OCI-LY1 (cell line): Measurements from ENCODE around the gene VGLL4.

ENCODE experiments used
- H2AFZ ChIP-seq: fragments of 200-600 bp; sonication (generic), shearing (Covaris generic); 2 replicates; pipeline ENCODE4 v1.6.0; 2014; ENCODE audit warnings: antibody characterized with exemption, mild to moderate bottlenecking, low read length
- H3F3A ChIP-seq: fragments of 200-600 bp; sonication (generic), shearing (Covaris generic); 2 replicates; pipeline ENCODE4 v1.6.0; 2014; ENCODE audit warnings: mild to moderate bottlenecking, antibody characterized with exemption, low read length, moderate library complexity; ENCODE audit not compliant: insufficient read depth
- H3K27ac ChIP-seq: fragments of 200-600 bp; sonication (generic); 2 replicates; pipeline ENCODE4 v1.5.1; 2014; ENCODE audit warnings: low read length, mixed run types, mild to moderate bottlenecking, low read depth; ENCODE audit not compliant: poor library complexity, severe bottlenecking
- H3K27me3 ChIP-seq: fragments of 200-600 bp; sonication (generic); 2 replicates; pipeline ENCODE4 v1.6.0; 2014; ENCODE audit warnings: antibody characterized with exemption, mild to moderate bottlenecking, low read length, moderate library complexity; ENCODE audit not compliant: insufficient read depth
- H3K36me3 ChIP-seq: fragments of 200-600 bp; sonication (generic); 2 replicates; pipeline ENCODE4 v1.6.1; 2014; ENCODE audit warnings: mild to moderate bottlenecking, antibody characterized with exemption, low read length, moderate library complexity, mixed read lengths; ENCODE audit not compliant: insufficient read depth
- H3K4me1 ChIP-seq: fragments of 200-600 bp; sonication (generic); 2 replicates; pipeline ENCODE4 v1.5.1; 2014; ENCODE audit warnings: mild to moderate bottlenecking, low read length, moderate library complexity; ENCODE audit not compliant: insufficient read depth, severe bottlenecking
- H3K4me2 ChIP-seq: fragments of 200-600 bp; sonication (generic), shearing (Covaris generic); 2 replicates; pipeline ENCODE4 v1.6.1; 2014; ENCODE audit warnings: low read length
- H3K4me3 ChIP-seq: fragments of 200-600 bp; sonication (generic); 2 replicates; pipeline ENCODE4 v1.5.1; 2014; ENCODE audit warnings: low read length, low read depth, mild to moderate bottlenecking, mixed read lengths; ENCODE audit not compliant: poor library complexity, severe bottlenecking
- H3K79me2 ChIP-seq: fragments of 200-600 bp; shearing (Covaris generic); 2 replicates; pipeline ENCODE4 v1.6.1; 2016; ENCODE audit warnings: mixed run types, low read length, mixed read lengths; ENCODE audit not compliant: insufficient read depth
- H3K9ac ChIP-seq: fragments of 200-600 bp; sonication (generic), shearing (Covaris generic); 2 replicates; pipeline ENCODE4 v1.6.1; 2014; ENCODE audit warnings: mild to moderate bottlenecking, low read length, mixed read lengths
- H3K9me2 ChIP-seq: fragments of 200-600 bp; sonication (generic), shearing (Covaris generic); 2 replicates; pipeline ENCODE4 v1.6.1; 2014; ENCODE audit warnings: low read depth, mild to moderate bottlenecking, low read length, mixed read lengths
- H3K9me3 ChIP-seq: fragments of 200-600 bp; shearing (Covaris generic); 2 replicates; pipeline ENCODE4 v1.6.1; 2014; ENCODE audit warnings: low read length, mixed read lengths
- H4K20me1 ChIP-seq: fragments of 200-600 bp; sonication (generic), shearing (Covaris generic); 2 replicates; pipeline ENCODE4 v1.6.0; 2016; ENCODE audit warnings: mild to moderate bottlenecking, low read length; ENCODE audit not compliant: insufficient read depth
- CTCF ChIP-seq: fragments of 200-600 bp; sonication (generic), shearing (Covaris generic); IDR thresholded peaks from 2 replicates; pipeline ENCODE4 v1.5.1; 2017; ENCODE audit warnings: mild to moderate bottlenecking, antibody characterized with exemption, low read length, moderate library complexity, mixed read lengths
- EZH2 ChIP-seq: fragments of 200-600 bp; sonication (generic), shearing (Covaris generic); IDR thresholded peaks from 2 replicates; pipeline ENCODE4 v1.8.0; 2017; ENCODE audit warnings: borderline replicate concordance, mixed run types, mild to moderate bottlenecking, antibody characterized with exemption, low read length, moderate library complexity, mixed read lengths

The VGLL4 gene

GRCh38 chr3:11655196-11655928 is 11.6 kb upstream of the VGLL4 start:
- Histone ChIP-seq H3K36me3 (no peaks in the 10 kb centered on the region), H3K27ac (peak overlapping the region; percentile 69), H3K79me2 (no peaks in the 10 kb centered on the region), H3K4me1 (peaks cover 30% of the 10 kb centered on the region), H3K4me3 (no peak overlapping the region), H4K20me1 (no peaks in the 10 kb centered on the region), H3K4me2 (peak overlapping the region; percentile 31; the same call in 1 of the 2 replicates), H3K9ac (no peak overlapping the region), H3K9me2 (no peaks in the 10 kb centered on the region), H3K9me3 (no peaks in the 10 kb centered on the region), H3F3A (no peaks in the 10 kb centered on the region), H2AFZ (no peak overlapping the region), H3K27me3 (no peaks in the 10 kb centered on the region)
- TF ChIP-seq EZH2 = no peak
- peak; percentile 66 for TF ChIP-seq CTCF

- H3K9me2 ChIP-seq = no peaks in the 10 kb centered on the region
- no peak overlapping the region for H3K27ac ChIP-seq
- no peaks in the 10 kb centered on the region for H3K9me3 ChIP-seq
- no peak overlapping the region for H3K9ac ChIP-seq
- H3K79me2 ChIP-seq = no peaks in the 10 kb centered on the region
- no peaks in the 10 kb centered on the region for H3K36me3 ChIP-seq
- H3F3A ChIP-seq = no peaks in the 10 kb centered on the region
- H3K4me2 ChIP-seq = no peak overlapping the region; the same call in 1 of the 2 replicates
- no peaks in the 10 kb centered on the region for H3K27me3 ChIP-seq
- H2AFZ ChIP-seq = no peak overlapping the region
- no peak overlapping the region for H3K4me3 ChIP-seq
- TF ChIP-seq EZH2 (no peak), CTCF (no peak)
- H4K20me1 ChIP-seq = no peaks in the 10 kb centered on the region
- H3K4me1 ChIP-seq = peaks cover 30% of the 10 kb centered on the region
Observed at GRCh38 chr3:11654166-11654565, 10.5 kb upstream of the VGLL4 start.

- Histone ChIP-seq H3K9me2 (no peaks in the 10 kb centered on the region), H3K4me1 (peaks cover 30% of the 10 kb centered on the region), H3F3A (no peaks in the 10 kb centered on the region), H3K9me3 (no peaks in the 10 kb centered on the region), H3K27ac (no peak overlapping the region), H3K9ac (no peak overlapping the region), H4K20me1 (no peaks in the 10 kb centered on the region), H2AFZ (no peak overlapping the region), H3K79me2 (peaks cover 4% of the 10 kb centered on the region; the same call in 1 of the 2 replicates), H3K27me3 (no peaks in the 10 kb centered on the region), H3K36me3 (no peaks in the 10 kb centered on the region), H3K4me2 (no peak overlapping the region), H3K4me3 (no peak overlapping the region)
- TF ChIP-seq CTCF (peak; percentile 19; the same call in 1 of the 2 replicates), EZH2 (no peak)
Observed at GRCh38 chr3:11653298-11654055, 9.8 kb upstream of the VGLL4 start.
